Stimulated activated CD8-positive, alpha-beta memory T cell treated with anti-CD3 and anti-CD28 coated beads, Interleukin-12 subunit alpha, Interleukin-12 subunit beta, amount 100 ng/mL, for 1 hour (primary cell): Measurements from ENCODE around the gene MSL1.

ENCODE experiments used
- DNase-seq: peaks from one replicate; pipeline ENCODE4 v3.0.0-alpha.2; 2020; ENCODE audit warnings: low read depth

MSL1 gene

GRCh38 chr17:40104594-40105486 is 16.9 kb upstream of the MSL1 start:
- DNase-seq: no peak

- DNase-seq: no peak
These were observed 15.7 kb upstream of the MSL1 start for GRCh38 chr17:40105861-40106759.

GRCh38 chr17:40106760-40107521 is 14.8 kb upstream of the MSL1 start:
- no peak for DNase-seq

DNA sequence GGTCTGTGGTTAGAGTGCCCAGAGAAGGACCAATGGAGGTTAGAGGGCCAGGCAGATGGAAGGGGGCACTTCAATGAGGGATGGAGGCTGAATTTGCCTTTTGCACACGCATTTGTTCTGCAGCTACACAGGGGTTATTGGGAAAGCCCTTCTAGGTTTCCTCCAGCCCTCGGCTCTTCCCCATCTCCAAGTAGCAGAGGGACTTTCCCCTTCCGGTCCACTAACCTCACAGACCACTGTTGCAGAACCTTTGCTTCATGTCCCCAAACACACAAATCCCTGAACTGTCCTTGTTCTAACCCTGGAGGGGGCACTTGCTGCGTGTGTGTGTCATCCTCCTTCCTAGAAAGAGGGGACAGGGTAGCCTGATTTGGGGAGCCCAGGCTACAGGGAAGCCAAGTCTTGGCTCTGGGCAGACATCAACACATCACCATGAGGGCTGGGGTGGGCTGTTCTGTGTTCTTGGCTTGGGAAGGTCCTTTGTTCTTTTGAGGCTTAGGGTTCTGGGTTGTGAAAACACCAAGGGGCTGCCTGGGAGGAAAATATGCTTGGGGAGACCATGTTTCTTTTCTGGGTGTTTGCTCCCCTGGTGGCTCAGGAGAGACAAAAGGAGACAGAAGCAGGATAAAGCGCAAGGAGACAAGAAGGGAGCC is 14.1 kb upstream of the MSL1 start:
- DNase-seq: no peak

GRCh38 chr17:40108970-40109824 is 12.6 kb upstream of the MSL1 start:
- no peak for DNase-seq

DNA sequence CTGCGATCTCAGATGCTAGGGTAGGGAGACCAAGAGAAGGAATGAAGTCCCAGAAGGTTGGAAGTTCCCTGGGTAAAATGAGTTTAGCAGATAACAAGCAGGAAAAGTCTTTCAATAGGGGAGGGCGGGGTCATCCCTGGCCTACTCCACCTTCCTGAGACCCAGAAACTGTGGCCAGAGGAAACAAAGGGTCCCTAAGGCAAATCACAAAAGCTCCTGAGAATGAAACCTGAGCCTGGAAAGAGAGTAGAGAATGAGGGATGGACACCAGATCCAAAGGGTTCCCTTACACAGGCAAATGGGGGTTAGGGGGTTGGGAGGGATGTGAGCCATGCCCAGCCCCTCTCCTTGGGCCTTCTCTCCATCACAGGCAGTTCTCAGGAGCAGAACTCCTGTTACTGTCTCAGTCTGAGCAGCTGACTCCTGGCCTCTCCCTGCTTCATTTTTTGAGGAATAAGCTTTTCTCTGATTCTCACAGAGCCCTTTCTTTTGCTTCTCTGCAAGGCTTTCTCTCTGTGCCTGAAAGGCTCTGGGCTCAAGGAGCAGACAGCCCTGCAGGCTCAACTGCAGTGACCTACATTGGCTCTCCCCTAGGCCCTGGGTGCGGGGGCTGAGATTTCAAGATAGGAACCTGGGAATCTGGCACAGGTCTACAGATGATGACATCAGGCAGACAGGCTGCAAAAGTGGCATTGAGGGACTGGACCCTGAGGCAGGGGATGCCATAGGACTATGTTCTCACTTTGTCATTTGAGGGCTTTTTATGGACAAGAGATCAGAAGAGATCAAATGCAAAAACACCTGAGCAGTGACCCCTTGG is 11.5 kb upstream of the MSL1 start:
- DNase-seq: no peak

DNA sequence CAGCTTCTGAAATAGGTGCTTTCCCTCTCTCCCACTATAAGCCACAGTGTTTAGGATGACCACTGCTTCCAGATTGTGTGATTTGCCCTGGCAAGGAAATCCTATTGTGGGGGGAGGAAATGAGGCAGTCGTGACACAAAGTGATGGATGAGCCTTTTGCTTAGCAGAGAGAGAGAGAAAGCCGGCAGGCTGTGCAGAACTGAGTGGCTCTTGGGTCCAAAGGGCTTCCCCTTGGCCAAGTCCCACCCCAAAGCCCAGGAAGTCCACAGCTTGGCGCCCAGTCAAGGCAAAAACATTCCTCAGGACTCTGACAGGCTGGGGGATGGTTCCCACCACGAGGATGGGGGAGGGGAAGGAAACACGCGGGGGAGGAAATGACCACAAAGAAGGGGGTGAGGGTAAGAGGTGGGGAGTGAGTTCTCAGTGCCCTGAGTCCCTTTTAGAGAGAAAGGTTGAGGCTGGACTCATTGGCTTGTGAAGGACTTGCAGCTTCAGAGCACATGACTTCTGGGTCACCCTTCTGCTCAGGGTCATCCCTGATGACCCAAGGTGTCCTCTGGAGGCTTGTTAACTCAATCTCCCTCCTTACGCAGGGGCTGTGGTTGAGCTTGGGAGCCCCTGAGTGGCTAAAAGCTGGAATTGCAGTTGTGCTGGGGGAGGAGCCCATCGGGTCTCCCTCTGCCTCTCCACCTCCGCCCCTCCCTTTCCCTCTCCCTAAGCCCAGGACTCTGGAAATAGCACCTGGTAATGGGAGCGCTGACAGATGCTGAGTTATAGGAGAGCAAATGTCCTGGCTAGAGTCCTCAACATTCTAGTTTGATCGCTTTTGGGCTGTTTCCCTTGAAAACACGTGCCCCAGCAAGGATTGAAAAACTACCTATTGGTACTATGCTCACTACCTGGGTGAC is 10.3 kb upstream of the MSL1 start:
- peak; percentile 48 for DNase-seq

- no peak for DNase-seq
These were observed 9.5 kb upstream of the MSL1 start for GRCh38 chr17:40112191-40112711.

DNA sequence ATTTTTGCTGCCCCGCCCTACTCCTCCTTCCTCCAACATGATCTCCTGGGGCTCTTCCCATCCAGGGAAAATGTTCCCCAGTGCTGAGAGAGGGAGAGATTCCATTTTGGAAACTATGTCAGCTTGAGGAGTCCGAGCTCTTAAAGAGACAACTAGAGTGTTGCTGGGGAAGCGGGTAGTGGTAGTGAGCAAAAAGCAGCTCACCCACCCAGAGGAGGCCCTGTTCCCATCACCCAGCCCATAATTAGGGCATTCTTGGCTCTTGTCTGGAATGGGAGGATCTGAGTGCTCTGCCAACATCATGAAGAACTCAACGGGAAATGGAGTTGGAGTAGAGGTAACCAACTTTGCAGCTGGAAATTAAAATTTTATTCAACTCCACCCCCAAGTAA is 9.1 kb upstream of the MSL1 start:
- no peak for DNase-seq

GRCh38 chr17:40113110-40113906 is 8.5 kb upstream of the MSL1 start:
- peak; percentile 86 for DNase-seq

DNA sequence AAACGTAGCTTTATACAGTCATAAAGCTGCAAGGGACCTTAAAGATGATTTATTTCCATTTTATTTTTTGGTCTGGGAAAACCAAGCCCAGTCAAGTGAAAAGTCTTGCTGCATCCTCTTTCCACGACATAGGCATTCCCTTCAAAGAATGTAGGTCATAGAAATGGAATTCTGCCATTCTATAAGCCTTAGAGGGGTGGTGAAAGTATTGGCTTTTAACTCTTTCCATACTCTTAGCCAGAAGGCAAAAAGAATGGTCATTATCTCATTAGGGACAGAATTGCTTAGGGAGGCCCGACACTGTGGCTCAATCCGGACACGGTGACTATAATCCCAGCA is 7.9 kb upstream of the MSL1 start:
- no peak for DNase-seq

DNA sequence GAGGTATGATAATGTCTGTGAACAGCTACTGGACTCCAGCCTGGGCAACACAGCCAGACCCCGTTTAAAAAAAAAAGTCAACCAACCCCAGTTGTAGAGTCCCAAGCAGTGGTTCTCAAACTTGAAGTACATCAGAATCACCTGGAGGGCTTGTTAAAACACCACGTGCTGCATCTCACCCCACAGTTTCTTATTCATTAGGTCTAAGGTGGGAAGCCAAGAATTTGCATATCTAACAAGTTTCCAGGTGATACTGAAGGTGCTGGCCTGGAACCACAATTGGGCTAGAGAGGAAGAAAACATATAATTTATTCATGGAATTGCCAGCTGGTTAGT is 6.7 kb upstream of the MSL1 start:
- no peak for DNase-seq

GRCh38 chr17:40122136-40122998 is 596 bp downstream of the MSL1 start:
- DNase-seq: no peak

GRCh38 chr17:40122999-40123810 is 1.4 kb downstream of the MSL1 start:
- no peak for DNase-seq

DNA sequence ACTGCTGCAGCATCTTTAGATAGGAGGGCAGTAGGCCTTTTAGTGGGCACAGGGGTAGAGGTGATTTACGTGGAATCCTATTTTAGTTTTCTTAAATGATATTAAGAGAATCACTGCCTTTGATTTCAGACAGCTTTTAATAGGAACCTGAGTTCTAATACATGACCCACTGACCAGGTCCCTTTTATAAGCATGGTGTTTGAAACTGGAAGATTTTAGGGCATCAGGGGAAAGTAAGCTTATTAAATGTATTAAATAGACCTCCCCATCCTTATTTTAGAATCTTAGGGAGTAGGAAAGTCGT is 2.0 kb downstream of the MSL1 start:
- DNase-seq: no peak
